Astrocyte of the cerebellum (primary cell): ENCODE results near the gene CHD8.

ENCODE experiments used
- DNase-seq: peaks from one replicate; pipeline ENCODE4 v3.0.0-alpha.2; 2011; ENCODE audit warnings: low read depth
- H3K4me3 ChIP-seq: 2 replicates; pipeline ENCODE4 v1.5.1; 2011; ENCODE audit warnings: mild to moderate bottlenecking, low read depth, low read length, moderate library complexity
- in situ Hi-C: cut with HindIII; loops from 2 replicates; pipeline ENCODE4 v1.10.0; 2017; ENCODE audit warnings: low sequenced_read_pairs
- TF ChIP-seq, protein P1 (sequence below): IDR thresholded peaks from 2 replicates; pipeline ENCODE4 v1.5.1; 2012; ENCODE audit warnings: low read length, low read depth, moderate library complexity, mild to moderate bottlenecking; ENCODE audit errors: missing control alignments

The CHD8 gene

DNA sequence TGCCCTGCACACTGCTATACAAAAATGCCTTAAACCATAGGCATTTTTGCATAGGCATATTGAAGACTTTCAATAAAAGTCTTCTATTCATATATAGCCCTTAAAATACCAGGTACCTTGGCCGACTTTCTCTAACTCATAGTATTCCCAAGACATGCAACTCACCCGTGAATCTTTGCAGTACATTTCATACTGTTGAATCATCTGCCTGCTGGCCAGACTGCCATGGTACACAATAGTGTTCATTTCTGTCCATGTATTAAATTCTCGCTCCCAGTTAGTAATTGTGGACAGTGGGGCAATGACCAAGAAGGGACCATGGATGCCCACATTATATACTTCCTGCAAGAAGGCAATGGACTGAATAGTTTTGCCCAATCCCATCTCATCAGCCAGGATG is 47.8 kb downstream of the CHD8 start:
- TF ChIP-seq, protein P1, sequence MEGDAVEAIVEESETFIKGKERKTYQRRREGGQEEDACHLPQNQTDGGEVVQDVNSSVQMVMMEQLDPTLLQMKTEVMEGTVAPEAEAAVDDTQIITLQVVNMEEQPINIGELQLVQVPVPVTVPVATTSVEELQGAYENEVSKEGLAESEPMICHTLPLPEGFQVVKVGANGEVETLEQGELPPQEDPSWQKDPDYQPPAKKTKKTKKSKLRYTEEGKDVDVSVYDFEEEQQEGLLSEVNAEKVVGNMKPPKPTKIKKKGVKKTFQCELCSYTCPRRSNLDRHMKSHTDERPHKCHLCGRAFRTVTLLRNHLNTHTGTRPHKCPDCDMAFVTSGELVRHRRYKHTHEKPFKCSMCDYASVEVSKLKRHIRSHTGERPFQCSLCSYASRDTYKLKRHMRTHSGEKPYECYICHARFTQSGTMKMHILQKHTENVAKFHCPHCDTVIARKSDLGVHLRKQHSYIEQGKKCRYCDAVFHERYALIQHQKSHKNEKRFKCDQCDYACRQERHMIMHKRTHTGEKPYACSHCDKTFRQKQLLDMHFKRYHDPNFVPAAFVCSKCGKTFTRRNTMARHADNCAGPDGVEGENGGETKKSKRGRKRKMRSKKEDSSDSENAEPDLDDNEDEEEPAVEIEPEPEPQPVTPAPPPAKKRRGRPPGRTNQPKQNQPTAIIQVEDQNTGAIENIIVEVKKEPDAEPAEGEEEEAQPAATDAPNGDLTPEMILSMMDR = no peak
- no peak overlapping the region for H3K4me3 ChIP-seq
- in situ Hi-C loops = loop anchor here (10.0 kb wide), 1 partner anchor 203 kb away; no protein-coding TSS in a partner anchor
- DNase-seq = peak; percentile 15

DNA sequence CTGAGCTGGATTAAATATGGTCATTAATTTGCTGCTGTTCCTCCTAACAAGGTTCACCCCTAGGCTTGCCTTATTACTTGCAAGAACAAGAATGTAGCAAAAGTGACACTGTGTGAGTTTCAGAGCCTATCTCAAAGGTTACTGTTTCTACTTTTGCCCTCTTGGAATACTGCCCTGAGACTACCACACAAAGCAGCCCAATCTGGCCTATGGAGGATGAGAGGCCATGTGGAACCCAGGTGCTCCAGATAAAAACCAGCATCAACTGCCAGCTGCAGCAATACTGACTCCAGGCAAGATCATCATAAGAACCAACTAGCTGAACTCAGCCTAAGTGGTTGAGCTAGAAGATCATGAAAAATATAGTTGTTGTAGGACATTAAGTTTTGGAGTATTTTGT is 49.7 kb downstream of the CHD8 start:
- DNase-seq = no peak
- TF ChIP-seq, protein P1 = no peak
- in situ Hi-C loops = loop anchor here (10.0 kb wide), 1 partner anchor 201 kb away; no protein-coding TSS in a partner anchor
- H3K4me3 ChIP-seq = no peak overlapping the region

DNA sequence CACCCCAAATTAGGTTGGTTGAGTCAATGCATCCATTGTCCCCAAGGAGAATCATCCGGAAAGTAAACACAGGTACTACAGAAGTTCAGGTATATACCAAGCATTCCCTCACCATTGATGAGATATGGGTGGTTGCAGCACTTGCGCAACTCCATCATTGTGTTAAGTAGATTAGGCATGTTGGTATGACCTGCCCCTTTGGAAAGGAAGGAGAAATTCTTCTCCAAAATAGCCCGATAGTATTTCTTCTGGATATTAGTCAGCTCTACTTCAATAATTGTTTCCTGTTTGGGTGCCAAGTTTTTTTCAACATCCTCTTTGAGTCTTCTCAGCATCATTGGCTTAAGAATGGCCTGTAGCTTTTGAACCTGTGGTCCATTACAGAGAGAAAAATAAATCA is 50.8 kb downstream of the CHD8 start:
- no peak for DNase-seq

DNA sequence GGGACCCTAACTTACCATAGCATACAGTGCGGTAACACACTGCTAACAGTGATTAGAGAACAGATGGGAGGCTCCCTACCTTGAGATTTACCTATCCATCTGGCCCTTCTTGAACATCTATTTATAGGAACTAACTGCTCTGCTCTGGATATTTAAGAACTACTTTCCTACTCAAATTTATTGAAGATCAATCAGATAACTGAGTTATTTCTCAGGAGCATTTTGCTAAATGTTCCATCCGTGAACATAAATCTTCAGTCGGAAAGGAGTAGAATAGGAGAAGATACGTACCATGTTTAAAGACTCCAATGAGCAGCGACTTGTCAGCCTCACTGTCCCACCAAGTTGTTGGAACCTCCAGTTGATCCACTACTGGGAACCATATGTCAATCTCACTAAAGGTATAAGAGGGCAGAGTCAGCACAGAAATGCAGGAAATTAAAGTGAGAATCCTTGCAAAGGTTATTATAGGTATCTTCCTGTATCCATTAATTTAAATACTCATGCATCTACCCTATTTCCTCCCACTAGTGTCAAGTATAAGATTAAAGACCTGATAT is 56.5 kb downstream of the CHD8 start:
- in situ Hi-C loops = no loop called here
- TF ChIP-seq, protein P1 = no peak
- DNase-seq = no peak
- no peak overlapping the region for H3K4me3 ChIP-seq

More for the DNA sequence above, 50.8 kb downstream of the CHD8 start:
- in situ Hi-C loops = loop anchor here (10.0 kb wide), 1 partner anchor 200 kb away; no protein-coding TSS in a partner anchor
- no peak overlapping the region for H3K4me3 ChIP-seq
- TF ChIP-seq, protein P1 = no peak

DNA sequence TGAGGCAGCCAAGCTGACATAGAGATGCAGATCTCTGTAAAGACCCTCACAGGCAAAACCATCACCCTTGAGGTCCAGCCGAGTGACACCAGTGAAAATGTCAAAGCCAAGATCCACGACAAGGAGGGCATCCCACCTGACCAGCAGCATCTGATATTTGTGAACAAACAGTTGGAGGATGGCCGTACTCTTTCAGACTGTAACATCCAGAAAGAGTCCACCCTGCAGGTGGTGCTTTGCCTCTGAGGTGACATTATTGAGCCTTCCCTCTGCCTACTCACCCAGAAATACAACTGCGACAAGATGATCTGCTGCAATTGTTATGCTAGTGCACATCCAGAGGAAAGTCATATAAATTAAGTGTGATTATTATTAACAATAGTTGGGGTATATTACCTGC is 57.0 kb downstream of the CHD8 start:
- in situ Hi-C loops = no loop called here
- TF ChIP-seq, protein P1 = no peak
- H3K4me3 ChIP-seq = no peak overlapping the region
- no peak for DNase-seq

DNA sequence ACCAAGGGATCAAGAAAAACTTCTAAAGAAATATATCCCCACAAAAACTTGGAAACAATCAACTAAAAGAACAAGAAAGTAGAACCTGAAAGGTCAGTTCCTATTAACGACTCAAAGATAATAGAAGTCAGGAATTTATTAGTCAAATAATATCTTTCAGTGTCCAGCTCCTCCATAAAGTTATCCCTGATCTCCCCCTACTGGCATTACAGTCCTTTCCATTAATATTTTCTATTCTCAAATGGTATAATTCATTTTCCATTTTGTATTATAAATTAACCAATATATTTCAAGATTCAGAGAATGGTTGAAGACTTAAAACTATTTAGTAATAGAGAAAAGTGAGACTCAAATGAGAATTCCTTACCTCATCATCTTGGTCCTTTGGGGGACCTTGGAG is 60.5 kb downstream of the CHD8 start:
- TF ChIP-seq, protein P1 = no peak
- no peak for DNase-seq
- H3K4me3 ChIP-seq = no peak overlapping the region
- in situ Hi-C loops = no loop called here
